ENCODE measurements around the gene ZNF816.

GRCh38 chr19:52946322-52947310, 16.1 kb downstream of the ZNF816 start:
- TF ChIP-seq CTCF (IDR thresholded peaks at IDR 0.05), result no peak
- no peak for TF ChIP-seq ZFX (IDR thresholded peaks at IDR 0.05; ENCODE audit: borderline replicate concordance)

Measured in 22Rv1 (cell line).